ENCODE measurements around the gene PLA2G6. TPM values are rescaled to one million over a fixed set of nuclear protein-coding genes. Genes with fewer than 3 reads are reported as not detected.

Gene PLA2G6
- total RNA-seq, 2 experiments from 2014 or later: 48.8 to 50.2 TPM

- Mint-ChIP-seq H3K27me3 (no peaks in the 10 kb centered on the region), H3K36me3 (ENCODE audit: low read depth) (peaks cover 74% of the 10 kb centered on the region), H3K4me1 (ENCODE audit: low read depth) (no peaks in the 10 kb centered on the region), H3K27ac (no peak overlapping the region), H3K4me3 (no peak overlapping the region), H3K9me3 (no peaks in the 10 kb centered on the region)
- Histone ChIP-seq H3K36me3 (ENCODE audit: insufficient read depth, low read length) (peaks cover 76% of the 10 kb centered on the region), H3K4me3 (ENCODE audit: low read length) (no peak overlapping the region), H3K9me3 (ENCODE audit: control insufficient read depth in 1 of 2, insufficient read depth in 1 of 2, low read length in 2 of 2) (no peaks in the 10 kb centered on the region), H3K27me3 (ENCODE audit: control insufficient read depth in 1 of 2, insufficient read depth in 2 of 2, low read length in 2 of 2) (no peaks in the 10 kb centered on the region), H3K4me1 (ENCODE audit: insufficient read depth, low read length) (no peaks in the 10 kb centered on the region), H3K27ac (ENCODE audit: low read depth in 1 of 2, low read length in 2 of 2) (no peak overlapping the region)
- DNase-seq (no peak), ATAC-seq (ENCODE audit: poor library complexity) (no peak)
- no peak for TF ChIP-seq CTCF (IDR thresholded peaks at IDR 0.05)
- CTCF ChIA-PET: interaction anchor here (1.4 kb wide), 1 partner anchor 17 kb away, joined by 3 read pairs; no protein-coding TSS in a partner anchor
- intact Hi-C loops (cut with DNase I, micrococcal nuclease): no loop called here
- POLR2A ChIA-PET: no interaction called here
Observed at GRCh38 chr22:38069372-38070249, 112.0 kb downstream of the PLA2G6 start.

GRCh38 chr22:38068641-38069371 lies 112.8 kb downstream of the PLA2G6 start:
- no peak for TF ChIP-seq CTCF (IDR thresholded peaks at IDR 0.05)
- POLR2A ChIA-PET: no interaction called here
- Histone ChIP-seq H3K27me3 (ENCODE audit: control insufficient read depth in 1 of 2, insufficient read depth in 2 of 2, low read length in 2 of 2) (no peaks in the 10 kb centered on the region), H3K36me3 (ENCODE audit: insufficient read depth, low read length) (peaks cover 70% of the 10 kb centered on the region), H3K4me1 (ENCODE audit: insufficient read depth, low read length) (no peaks in the 10 kb centered on the region), H3K9me3 (ENCODE audit: control insufficient read depth in 1 of 2, insufficient read depth in 1 of 2, low read length in 2 of 2) (no peaks in the 10 kb centered on the region), H3K27ac (ENCODE audit: low read depth in 1 of 2, low read length in 2 of 2) (no peak overlapping the region), H3K4me3 (ENCODE audit: low read length) (no peak overlapping the region)
- no peak for ATAC-seq (ENCODE audit: poor library complexity)
- H3K27ac Mint-ChIP-seq: no peak overlapping the region
- CTCF ChIA-PET: no interaction called here
- H3K9me3 Mint-ChIP-seq: no peaks in the 10 kb centered on the region
- no peaks in the 10 kb centered on the region for H3K4me1 Mint-ChIP-seq (ENCODE audit: low read depth)
- H3K36me3 Mint-ChIP-seq (ENCODE audit: low read depth): peaks cover 75% of the 10 kb centered on the region
- intact Hi-C loops (cut with DNase I, micrococcal nuclease): no loop called here
- H3K27me3 Mint-ChIP-seq: no peaks in the 10 kb centered on the region
- no peak for DNase-seq
- no peak overlapping the region for H3K4me3 Mint-ChIP-seq

- H3K4me3 ChIP-seq (ENCODE audit: low read length): no peak overlapping the region
- no peaks in the 10 kb centered on the region for H3K4me1 ChIP-seq (ENCODE audit: insufficient read depth, low read length)
- POLR2A ChIA-PET: no interaction called here
- Mint-ChIP-seq H3K27ac (no peak overlapping the region), H3K4me1 (ENCODE audit: low read depth) (no peaks in the 10 kb centered on the region), H3K9me3 (no peaks in the 10 kb centered on the region), H3K36me3 (ENCODE audit: low read depth) (peaks cover 73% of the 10 kb centered on the region), H3K27me3 (no peaks in the 10 kb centered on the region), H3K4me3 (no peak overlapping the region)
- no peak for TF ChIP-seq CTCF (IDR thresholded peaks at IDR 0.05)
- DNase-seq (no peak), ATAC-seq (ENCODE audit: poor library complexity) (no peak)
- H3K36me3 ChIP-seq (ENCODE audit: insufficient read depth, low read length): peaks cover 63% of the 10 kb centered on the region
- no peaks in the 10 kb centered on the region for H3K27me3 ChIP-seq (ENCODE audit: control insufficient read depth in 1 of 2, insufficient read depth in 2 of 2, low read length in 2 of 2)
- no peak overlapping the region for H3K27ac ChIP-seq (ENCODE audit: low read depth in 1 of 2, low read length in 2 of 2)
- intact Hi-C loops (cut with DNase I, micrococcal nuclease): no loop called here
- H3K9me3 ChIP-seq (ENCODE audit: control insufficient read depth in 1 of 2, insufficient read depth in 1 of 2, low read length in 2 of 2): no peaks in the 10 kb centered on the region
- CTCF ChIA-PET: no interaction called here
Observed at GRCh38 chr22:38067761-38068360, 113.8 kb downstream of the PLA2G6 start.

All from CD4-positive, alpha-beta T cell (primary cell).